WERI-Rb-1 (cell line): ENCODE measurements around the gene ZNF107.
A peak's percentile ranks its signal among the peaks of the same experiment; 100 is the strongest.

Experiments used
- DNase-seq: peaks from one replicate; pipeline ENCODE4 v3.0.0-alpha.2; 2020
- H3K27ac ChIP-seq: fragments of 250-450 bp; sonication (Bioruptor Pico); 2 replicates; pipeline ENCODE4 v1.5.1; 2020; ENCODE audit warnings: mild to moderate bottlenecking, moderate library complexity
- H3K27me3 ChIP-seq: fragments of 250-450 bp; sonication (Bioruptor Pico); 2 replicates; pipeline ENCODE4 v1.5.1; 2021; ENCODE audit warnings: mild to moderate bottlenecking, low read depth, moderate library complexity; ENCODE audit not compliant: insufficient read depth, severe bottlenecking
- H3K36me3 ChIP-seq: fragments of 250-450 bp; sonication (Bioruptor Pico); 2 replicates; pipeline ENCODE4 v1.5.1; 2020; ENCODE audit warnings: mild to moderate bottlenecking, moderate library complexity
- H3K4me3 ChIP-seq: 2 replicates; pipeline ENCODE4 v1.5.1; 2011; ENCODE audit warnings: low read depth, mild to moderate bottlenecking, control low read depth, low read length
- H3K9me3 ChIP-seq: fragments of 250-450 bp; sonication (Bioruptor Pico); 2 replicates; pipeline ENCODE4 v1.5.1; 2021; ENCODE audit warnings: mild to moderate bottlenecking, moderate library complexity; ENCODE audit not compliant: severe bottlenecking
- TF ChIP-seq, protein P1 (sequence below): IDR thresholded peaks from 2 replicates; pipeline ENCODE4 v1.5.1; 2011; ENCODE audit warnings: low read depth, mild to moderate bottlenecking, control low read depth, inconsistent platforms, low read length

The ZNF107 gene

GRCh38 chr7:64626083-64626469 lies 39.9 kb upstream of the ZNF107 start:
- peaks cover 4% of the 10 kb centered on the region for H3K9me3 ChIP-seq

GRCh38 chr7:64626557-64626956 lies 39.4 kb upstream of the ZNF107 start:
- Histone ChIP-seq H3K4me3 (no peak overlapping the region), H3K9me3 (no peaks in the 10 kb centered on the region), H3K27ac (no peak overlapping the region), H3K36me3 (no peaks in the 10 kb centered on the region), H3K27me3 (no peaks in the 10 kb centered on the region)
- TF ChIP-seq, protein P1, sequence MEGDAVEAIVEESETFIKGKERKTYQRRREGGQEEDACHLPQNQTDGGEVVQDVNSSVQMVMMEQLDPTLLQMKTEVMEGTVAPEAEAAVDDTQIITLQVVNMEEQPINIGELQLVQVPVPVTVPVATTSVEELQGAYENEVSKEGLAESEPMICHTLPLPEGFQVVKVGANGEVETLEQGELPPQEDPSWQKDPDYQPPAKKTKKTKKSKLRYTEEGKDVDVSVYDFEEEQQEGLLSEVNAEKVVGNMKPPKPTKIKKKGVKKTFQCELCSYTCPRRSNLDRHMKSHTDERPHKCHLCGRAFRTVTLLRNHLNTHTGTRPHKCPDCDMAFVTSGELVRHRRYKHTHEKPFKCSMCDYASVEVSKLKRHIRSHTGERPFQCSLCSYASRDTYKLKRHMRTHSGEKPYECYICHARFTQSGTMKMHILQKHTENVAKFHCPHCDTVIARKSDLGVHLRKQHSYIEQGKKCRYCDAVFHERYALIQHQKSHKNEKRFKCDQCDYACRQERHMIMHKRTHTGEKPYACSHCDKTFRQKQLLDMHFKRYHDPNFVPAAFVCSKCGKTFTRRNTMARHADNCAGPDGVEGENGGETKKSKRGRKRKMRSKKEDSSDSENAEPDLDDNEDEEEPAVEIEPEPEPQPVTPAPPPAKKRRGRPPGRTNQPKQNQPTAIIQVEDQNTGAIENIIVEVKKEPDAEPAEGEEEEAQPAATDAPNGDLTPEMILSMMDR: no peak
- DNase-seq: no peak

More at GRCh38 chr7:64626083-64626469, 39.9 kb upstream of the ZNF107 start:
- no peak for DNase-seq
- TF ChIP-seq, protein P1: no peak
- H3K36me3 ChIP-seq: no peaks in the 10 kb centered on the region
- no peak overlapping the region for H3K4me3 ChIP-seq
- no peak overlapping the region for H3K27ac ChIP-seq
- no peaks in the 10 kb centered on the region for H3K27me3 ChIP-seq

DNA sequence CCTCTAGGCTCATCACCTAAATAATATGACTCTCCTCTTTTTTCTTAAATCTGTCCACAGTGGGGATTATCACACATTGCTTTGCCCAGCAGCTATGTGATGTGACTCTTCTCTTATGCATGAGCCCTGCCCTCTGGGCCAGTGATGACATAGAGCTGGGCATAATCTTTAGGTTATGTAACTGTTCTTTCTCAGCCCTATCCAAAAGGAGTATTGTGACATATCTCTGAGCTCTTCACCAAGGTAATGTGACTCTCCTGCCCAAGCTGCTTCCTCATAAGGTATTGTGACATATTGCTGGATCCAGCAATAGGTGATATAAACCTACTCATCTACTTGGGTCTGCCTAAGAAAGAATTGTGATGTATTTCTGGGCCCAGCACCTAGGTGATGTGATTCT lies 37.7 kb upstream of the ZNF107 start:
- H3K4me3 ChIP-seq: no peak overlapping the region
- no peaks in the 10 kb centered on the region for H3K27me3 ChIP-seq
- H3K27ac ChIP-seq: no peak overlapping the region
- no peak for DNase-seq
- TF ChIP-seq, protein P1: no peak
- H3K36me3 ChIP-seq: no peaks in the 10 kb centered on the region
- no peaks in the 10 kb centered on the region for H3K9me3 ChIP-seq

DNA sequence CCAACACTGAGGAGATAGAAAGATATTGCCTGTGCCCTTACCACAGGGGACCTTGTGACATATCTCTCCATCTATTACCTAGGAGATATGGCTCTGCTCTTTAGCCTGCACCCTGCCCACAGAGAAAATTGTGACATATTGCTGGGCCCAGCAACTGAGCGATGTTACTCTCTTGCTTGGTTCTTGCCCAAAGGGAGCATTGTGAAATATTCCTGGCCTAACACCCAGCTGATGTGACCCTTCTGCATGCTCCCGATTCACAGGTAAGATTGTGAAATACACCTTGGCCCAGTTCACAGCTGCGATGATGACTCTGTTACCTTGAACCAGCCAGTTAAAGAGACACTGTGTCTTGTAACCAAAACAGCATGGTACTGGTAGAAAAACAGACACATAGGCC lies 37.2 kb upstream of the ZNF107 start:
- no peaks in the 10 kb centered on the region for H3K9me3 ChIP-seq
- H3K36me3 ChIP-seq: no peaks in the 10 kb centered on the region
- H3K27me3 ChIP-seq: no peaks in the 10 kb centered on the region
- TF ChIP-seq, protein P1: no peak
- no peak overlapping the region for H3K4me3 ChIP-seq
- no peak overlapping the region for H3K27ac ChIP-seq
- no peak for DNase-seq

DNA sequence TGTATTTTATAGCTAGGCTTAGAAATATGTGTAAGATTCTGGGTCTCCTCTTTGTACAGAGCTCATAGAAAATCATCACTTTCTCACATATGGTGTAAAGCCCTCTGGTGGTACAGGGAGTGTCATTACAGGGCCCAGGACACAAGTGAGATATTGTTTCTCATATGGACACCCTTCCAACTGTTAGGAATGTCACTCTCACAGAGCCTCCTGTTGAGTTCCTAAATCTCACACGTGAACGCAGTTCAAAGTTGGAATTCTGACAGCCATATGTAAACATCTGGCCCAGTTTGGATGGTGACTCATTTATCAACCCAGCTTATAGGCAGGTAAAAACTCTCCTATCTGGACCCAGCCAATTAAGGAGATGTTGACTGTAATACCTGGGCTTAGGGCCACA lies 35.4 kb upstream of the ZNF107 start:
- peak; percentile 15 for DNase-seq
- Histone ChIP-seq H3K9me3 (no peaks in the 10 kb centered on the region), H3K36me3 (no peaks in the 10 kb centered on the region), H3K4me3 (no peak overlapping the region), H3K27ac (no peak overlapping the region), H3K27me3 (no peaks in the 10 kb centered on the region)
- TF ChIP-seq, protein P1: peak; percentile 62

DNA sequence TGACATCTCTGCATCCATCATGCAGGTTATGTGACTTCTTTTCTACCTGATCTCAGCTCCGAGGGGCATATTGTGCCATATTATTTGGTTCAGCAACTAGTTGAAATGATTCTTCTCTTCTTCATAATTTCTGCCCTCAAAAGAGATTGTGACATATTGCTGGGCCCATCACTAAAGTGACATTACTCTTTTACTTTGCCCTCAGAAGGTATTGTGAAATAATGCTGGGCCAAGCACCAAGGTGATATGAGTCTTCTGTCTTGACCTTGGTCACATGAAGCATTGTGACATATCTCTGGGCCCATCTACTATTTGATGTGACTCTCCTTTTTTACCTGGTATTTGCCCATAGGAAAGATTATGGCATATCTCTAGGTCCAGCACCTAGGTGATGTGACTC lies 33.9 kb upstream of the ZNF107 start:
- Histone ChIP-seq H3K36me3 (no peaks in the 10 kb centered on the region), H3K9me3 (no peaks in the 10 kb centered on the region), H3K4me3 (no peak overlapping the region), H3K27ac (no peak overlapping the region), H3K27me3 (no peaks in the 10 kb centered on the region)
- TF ChIP-seq, protein P1: no peak
- no peak for DNase-seq
